Stimulated activated CD4-positive, alpha-beta T cell treated with anti-CD3 and anti-CD28 coated beads, TNF-alpha, amount 100 ng/mL, for 1 hour (primary cell): ENCODE measurements around the gene GLRX3.
"Not testable (repeated sequence)": the region's sequence is repeated elsewhere in the genome, so short reads cannot be mapped to it uniquely, and the experiment has no call there.

Experiments used
- DNase-seq, 3 donors: peaks; one replicate each; pipeline ENCODE4 v3.0.0-alpha.2; 2020; ENCODE audit warnings: low read depth in 3 of 3, low spot score in 1 of 3

The GLRX3 gene

DNA sequence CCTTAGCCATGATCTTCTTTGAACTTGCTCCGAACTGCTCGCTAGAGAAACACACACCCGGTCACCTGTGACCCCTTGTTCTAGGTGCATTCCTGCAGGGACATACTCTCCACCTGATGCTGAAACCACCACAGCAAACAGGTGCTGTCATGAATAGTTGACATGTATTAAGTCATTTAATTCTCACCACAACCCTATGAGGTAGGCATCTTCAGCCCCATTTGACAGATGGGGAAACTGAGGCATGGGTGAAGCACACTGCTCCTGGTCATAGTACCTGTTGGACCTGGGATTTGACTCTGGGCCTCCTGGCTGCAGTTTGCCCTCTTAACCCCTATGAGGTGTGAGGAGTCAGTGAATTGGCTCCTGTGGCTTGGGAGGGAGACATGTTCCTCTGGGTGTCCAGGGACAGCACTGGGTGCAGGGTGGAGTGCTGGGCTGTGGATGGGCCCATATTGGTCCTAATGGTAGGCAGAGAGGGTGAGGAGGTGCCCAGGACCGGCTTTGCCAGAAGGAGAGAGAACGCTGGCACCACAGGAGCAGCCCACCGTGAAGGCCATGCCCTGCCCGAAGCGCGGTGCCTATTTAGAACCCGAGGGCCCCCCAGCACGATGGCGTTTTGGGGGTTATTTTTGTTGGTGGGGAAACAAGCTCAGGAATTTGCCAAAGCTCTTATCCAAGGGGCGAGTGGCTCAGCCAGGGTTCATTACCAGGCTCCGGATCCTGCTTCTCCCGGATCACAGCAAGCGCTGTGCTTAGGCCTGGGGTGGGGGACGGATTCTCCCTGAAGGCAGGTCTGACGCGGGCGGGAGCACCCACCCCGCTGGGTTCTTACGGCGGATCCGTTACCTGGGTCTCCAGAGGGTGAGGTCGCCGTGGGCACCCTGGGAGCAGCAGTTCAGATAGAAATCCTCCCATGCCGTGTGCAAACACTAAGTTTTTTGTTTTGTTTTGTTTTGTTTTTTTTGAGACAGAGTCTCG lies 52.3 kb downstream of the GLRX3 start:
- DNase-seq, result no peak

- no peak for DNase-seq
These were observed 53.4 kb downstream of the GLRX3 start for GRCh38 chr10:130189608-130190054.

GRCh38 chr10:130190055-130190736 lies 54.0 kb downstream of the GLRX3 start:
- peak; percentile 71 to 89 (median 74) for DNase-seq

DNA sequence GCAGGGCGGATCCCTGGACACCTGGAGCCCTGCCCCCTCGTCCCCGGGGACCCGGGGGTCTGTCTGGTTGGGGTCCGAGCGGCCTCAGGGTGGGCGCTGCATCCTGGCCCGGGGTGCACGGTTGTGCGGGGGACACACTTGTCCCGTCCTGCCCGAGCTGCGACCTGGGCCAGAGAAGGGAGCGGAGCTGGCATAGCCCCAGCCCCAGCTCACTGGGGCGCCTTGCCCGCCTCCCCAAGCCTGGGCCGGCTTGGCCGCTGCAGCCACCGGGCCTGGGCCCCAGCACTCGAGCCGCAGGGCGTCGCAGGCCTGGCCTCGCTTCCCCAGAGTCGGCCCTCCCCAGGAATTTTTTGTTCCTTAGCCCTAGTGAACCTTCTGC lies 54.5 kb downstream of the GLRX3 start:
- no peak for DNase-seq

GRCh38 chr10:130191380-130191779 lies 55.2 kb downstream of the GLRX3 start:
- DNase-seq, result no peak

- DNase-seq, result no peak
These were observed 56.2 kb downstream of the GLRX3 start for GRCh38 chr10:130192276-130192848.

GRCh38 chr10:130193033-130193432 lies 56.8 kb downstream of the GLRX3 start:
- no peak for DNase-seq

- DNase-seq, result no peak
These were observed 57.5 kb downstream of the GLRX3 start for GRCh38 chr10:130193493-130194193.

- no peak for DNase-seq
These were observed 58.2 kb downstream of the GLRX3 start for GRCh38 chr10:130194194-130194990.

- DNase-seq, result no peak
These were observed 58.9 kb downstream of the GLRX3 start for GRCh38 chr10:130194991-130195645.

DNA sequence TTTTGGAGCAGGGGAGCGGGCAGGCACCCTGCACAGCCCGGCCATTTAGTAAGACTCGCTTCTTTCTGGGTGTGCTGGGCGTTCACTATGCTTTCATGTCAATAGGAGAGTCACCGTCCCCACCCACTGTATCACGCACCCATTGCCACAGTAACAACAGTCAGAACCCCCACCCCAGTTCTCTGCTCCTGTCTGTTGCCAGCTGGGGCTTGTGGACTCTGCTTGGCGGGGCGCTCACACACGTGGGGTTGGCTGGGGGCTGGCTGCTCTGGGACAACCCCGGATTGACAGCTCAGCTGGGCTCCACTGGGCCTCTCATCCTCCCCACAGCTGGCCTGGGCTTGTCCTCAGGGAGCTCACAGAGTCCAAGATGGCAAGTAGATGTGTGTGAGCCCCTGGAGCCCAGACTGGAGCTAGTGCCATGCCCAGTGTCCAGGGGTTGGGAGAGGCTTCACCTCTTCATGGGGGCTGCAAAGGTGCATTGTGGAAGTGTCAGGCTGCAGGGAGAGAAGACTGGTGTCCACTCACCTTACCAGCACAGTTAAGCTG lies 59.6 kb downstream of the GLRX3 start:
- no peak for DNase-seq

DNA sequence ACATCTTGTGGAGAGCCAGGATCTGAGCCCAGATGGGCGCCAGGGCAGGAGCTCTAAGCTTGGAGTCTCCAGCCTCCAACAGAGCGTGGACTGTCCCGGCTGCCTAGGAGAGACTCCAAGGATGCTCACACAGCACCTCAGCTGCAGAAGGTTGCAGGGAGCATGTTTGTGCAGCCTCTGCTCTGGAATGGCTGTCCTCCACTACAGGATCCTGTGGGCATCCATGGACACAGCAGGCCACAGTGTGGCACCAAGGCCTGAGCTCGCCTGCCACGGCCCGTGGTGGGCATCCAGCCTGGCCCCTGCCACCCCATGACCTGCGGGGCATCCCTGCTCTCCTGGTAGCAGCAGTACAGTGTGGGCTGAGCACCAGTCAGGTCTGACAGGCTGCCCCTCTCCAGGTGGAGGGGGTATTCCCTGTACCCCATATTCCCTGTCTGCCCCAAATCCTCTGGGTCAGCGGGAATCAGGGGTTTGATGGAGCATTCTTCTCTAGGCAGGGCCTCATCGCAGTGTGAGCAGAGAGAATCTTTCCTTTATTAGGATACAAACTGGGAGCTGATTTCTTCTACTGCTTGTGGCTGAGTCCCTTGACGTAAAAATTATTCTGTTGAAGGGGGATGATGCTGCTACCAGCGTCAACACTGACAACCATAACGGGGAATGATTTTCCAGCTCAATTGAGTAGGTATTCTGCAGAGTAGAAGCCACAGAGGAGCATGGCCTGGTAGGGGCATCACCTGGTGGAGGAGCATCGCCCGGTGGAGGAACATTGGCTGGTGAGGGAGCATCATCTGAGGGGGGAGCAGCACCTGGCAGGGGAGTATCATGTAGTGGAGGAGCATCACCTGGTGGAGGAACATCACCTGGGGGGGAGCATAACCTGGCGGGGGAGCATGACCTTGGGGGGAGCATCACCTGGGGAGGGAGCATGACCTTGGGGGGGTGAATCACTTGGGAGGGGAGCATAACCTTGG lies 60.6 kb downstream of the GLRX3 start:
- no peak for DNase-seq

DNA sequence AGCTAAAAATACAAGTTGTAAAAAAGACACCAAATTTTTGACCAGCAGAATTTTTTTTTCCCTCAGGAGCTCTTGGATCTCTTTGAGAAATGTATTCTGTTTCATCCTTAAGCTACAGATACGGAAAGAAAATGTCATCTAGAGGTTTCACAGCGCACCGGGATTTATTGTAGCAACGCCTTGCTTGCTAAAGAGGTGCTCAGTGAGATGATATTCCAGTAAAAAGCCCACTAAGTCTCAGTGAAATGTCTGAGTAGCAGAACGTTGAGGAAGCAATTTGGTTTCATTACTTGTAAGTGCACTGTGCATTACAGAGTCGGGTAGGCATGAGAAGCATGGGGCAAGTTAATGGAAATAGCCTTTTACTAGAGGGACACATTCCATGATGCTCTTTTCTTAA lies 62.5 kb downstream of the GLRX3 start:
- DNase-seq, result no peak

GRCh38 chr10:130200179-130201042 lies 64.2 kb downstream of the GLRX3 start:
- DNase-seq, result no peak

GRCh38 chr10:130201043-130201380 lies 64.8 kb downstream of the GLRX3 start:
- DNase-seq, result no peak

GRCh38 chr10:130202150-130202549 lies 66.0 kb downstream of the GLRX3 start:
- not testable (repeated sequence) for DNase-seq

GRCh38 chr10:130202984-130203621 lies 66.9 kb downstream of the GLRX3 start:
- no peak for DNase-seq
